Measurements from ENCODE around the gene NUP205.
"Not testable (repeated sequence)": the region's sequence is repeated elsewhere in the genome, so short reads cannot be mapped to it uniquely, and the experiment has no call there.

- TF ChIP-seq, protein P1, sequence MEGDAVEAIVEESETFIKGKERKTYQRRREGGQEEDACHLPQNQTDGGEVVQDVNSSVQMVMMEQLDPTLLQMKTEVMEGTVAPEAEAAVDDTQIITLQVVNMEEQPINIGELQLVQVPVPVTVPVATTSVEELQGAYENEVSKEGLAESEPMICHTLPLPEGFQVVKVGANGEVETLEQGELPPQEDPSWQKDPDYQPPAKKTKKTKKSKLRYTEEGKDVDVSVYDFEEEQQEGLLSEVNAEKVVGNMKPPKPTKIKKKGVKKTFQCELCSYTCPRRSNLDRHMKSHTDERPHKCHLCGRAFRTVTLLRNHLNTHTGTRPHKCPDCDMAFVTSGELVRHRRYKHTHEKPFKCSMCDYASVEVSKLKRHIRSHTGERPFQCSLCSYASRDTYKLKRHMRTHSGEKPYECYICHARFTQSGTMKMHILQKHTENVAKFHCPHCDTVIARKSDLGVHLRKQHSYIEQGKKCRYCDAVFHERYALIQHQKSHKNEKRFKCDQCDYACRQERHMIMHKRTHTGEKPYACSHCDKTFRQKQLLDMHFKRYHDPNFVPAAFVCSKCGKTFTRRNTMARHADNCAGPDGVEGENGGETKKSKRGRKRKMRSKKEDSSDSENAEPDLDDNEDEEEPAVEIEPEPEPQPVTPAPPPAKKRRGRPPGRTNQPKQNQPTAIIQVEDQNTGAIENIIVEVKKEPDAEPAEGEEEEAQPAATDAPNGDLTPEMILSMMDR (conservative IDR thresholded peaks at IDR 0.05; ENCODE audit: low read depth, low read length): not testable (repeated sequence)
- TF ChIP-seq EZH2phosphoT487 (IDR thresholded peaks at IDR 0.05; ENCODE audit: borderline replicate concordance, low read length); EZH2 (IDR thresholded peaks at IDR 0.05; ENCODE audit: low read length, unreplicated experiment): not testable (repeated sequence)
These were observed 134.9 kb downstream of the NUP205 start for GRCh38 chr7:135692606-135693005.
